Measurements from ENCODE around the gene ETFA.

The ETFA gene

GRCh38 chr15:76215634-76216033 is 95.6 kb downstream of the ETFA start:
- DNase-seq (ENCODE audit: low spot score) = no peak

- DNase-seq (ENCODE audit: low spot score) = no peak
Observed at GRCh38 chr15:76209942-76210341, 101.3 kb downstream of the ETFA start.

GRCh38 chr15:76209523-76209922 is 101.7 kb downstream of the ETFA start:
- DNase-seq (ENCODE audit: low spot score) = no peak

GRCh38 chr15:76208786-76209424 is 102.4 kb downstream of the ETFA start:
- no peak for DNase-seq (ENCODE audit: low spot score)

GRCh38 chr15:76208084-76208785 is 103.0 kb downstream of the ETFA start:
- DNase-seq (ENCODE audit: low spot score) = no peak

- no peak for DNase-seq (ENCODE audit: low spot score)
Observed at GRCh38 chr15:76206325-76206976, 104.8 kb downstream of the ETFA start.

- DNase-seq (ENCODE audit: low spot score) = no peak
Observed at GRCh38 chr15:76204916-76205460, 106.3 kb downstream of the ETFA start.

GRCh38 chr15:76204109-76204845 is 107.0 kb downstream of the ETFA start:
- DNase-seq (ENCODE audit: low spot score) = no peak

- no peak for DNase-seq (ENCODE audit: low spot score)
Observed at GRCh38 chr15:76203346-76204108, 107.7 kb downstream of the ETFA start.

GRCh38 chr15:76201536-76202255 is 109.6 kb downstream of the ETFA start:
- no peak for DNase-seq (ENCODE audit: low spot score)

GRCh38 chr15:76200641-76201105 is 110.6 kb downstream of the ETFA start:
- no peak for DNase-seq (ENCODE audit: low spot score)

- DNase-seq (ENCODE audit: low spot score) = no peak
Observed at GRCh38 chr15:76200083-76200465, 111.2 kb downstream of the ETFA start.

- DNase-seq (ENCODE audit: low spot score) = peak; percentile 81
Observed at GRCh38 chr15:76199106-76200082, 111.9 kb downstream of the ETFA start.

GRCh38 chr15:76198456-76199105 is 112.7 kb downstream of the ETFA start:
- DNase-seq (ENCODE audit: low spot score) = no peak

GRCh38 chr15:76197703-76198455 is 113.4 kb downstream of the ETFA start:
- no peak for DNase-seq (ENCODE audit: low spot score)

GRCh38 chr15:76196269-76197231 is 114.7 kb downstream of the ETFA start:
- peak; percentile 92 for DNase-seq (ENCODE audit: low spot score)

All from GM03348 (cell line).